NB4 (cell line): Measurements from ENCODE around the gene SSX2IP.
"Not testable (repeated sequence)": the region's sequence is repeated elsewhere in the genome, so short reads cannot be mapped to it uniquely, and the experiment has no call there.

Experiments used
- CTCF ChIP-seq: IDR thresholded peaks from one replicate; pipeline ENCODE4 v1.5.1; 2012; ENCODE audit warnings: low read depth, low read length
- MAX ChIP-seq: IDR thresholded peaks from 2 replicates; pipeline ENCODE4 v1.6.1; 2011; ENCODE audit warnings: low read depth, low read length
- POLR2A ChIP-seq: IDR thresholded peaks from 2 replicates; pipeline ENCODE4 v1.6.1; 2011; ENCODE audit warnings: mild to moderate bottlenecking; ENCODE audit not compliant: insufficient read length; ENCODE audit errors: extremely low read depth

DNA sequence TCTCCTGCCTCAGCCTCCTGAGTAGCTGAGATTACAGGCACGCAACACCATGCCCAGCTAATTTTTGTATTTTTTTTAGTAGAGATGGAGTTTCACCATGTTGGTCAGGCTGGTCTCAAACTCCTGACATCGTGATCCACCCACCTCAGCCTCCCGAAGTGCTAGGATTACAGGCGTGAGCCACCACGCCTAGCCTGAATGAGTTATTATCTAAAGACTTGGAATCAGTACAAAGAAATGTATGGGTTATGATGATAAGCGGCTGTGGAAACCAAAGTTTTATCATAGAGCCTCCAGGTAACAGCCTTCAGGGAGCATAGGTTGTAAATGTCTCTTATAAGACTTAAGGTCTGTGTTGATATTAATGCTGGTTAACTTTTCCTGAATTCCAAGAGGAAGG lies 50.5 kb downstream of the SSX2IP start:
- TF ChIP-seq POLR2A, CTCF, MAX: not testable (repeated sequence)
